ENCODE results near the gene IGFN1. TPM values are rescaled to one million over a fixed set of nuclear protein-coding genes. Genes with fewer than 3 reads are reported as not detected.

IGFN1 gene
- polyA plus RNA-seq, 1 of the 3 experiments (the other 2 are of a cell fraction) = 0.18 TPM

DNA sequence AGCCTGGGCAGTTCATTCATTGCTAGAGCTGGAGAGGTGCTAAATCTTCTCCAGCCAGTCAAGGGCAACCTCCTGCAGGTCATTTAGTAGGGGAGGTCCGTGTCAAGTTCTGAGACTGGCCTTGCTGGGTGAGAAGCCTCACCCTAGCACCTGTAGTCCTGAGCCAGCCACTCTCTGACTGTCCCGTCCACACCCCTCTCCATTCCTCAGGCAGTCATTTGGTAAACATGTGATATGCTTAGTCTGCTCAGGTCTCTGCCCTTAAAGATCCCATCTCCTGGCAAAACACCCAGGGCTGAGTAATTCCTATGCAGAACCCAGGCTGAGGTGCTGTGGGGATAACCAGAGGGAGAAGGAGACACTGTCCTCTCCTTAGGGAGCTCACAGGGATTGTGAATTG, 13.7 kb upstream of the IGFN1 start:
- H3K9me3 ChIP-seq = no peaks in the 10 kb centered on the region
- POLR2A ChIA-PET = no interaction called here
- H3K4me3 ChIP-seq (ENCODE audit: low read depth in 2 of 2, low read length in 1 of 2) = no peak overlapping the region
- no peak for DNase-seq
- no peak overlapping the region for H3K27ac ChIP-seq (ENCODE audit: low read depth in 2 of 2, low read length in 1 of 2)
- H3K9ac ChIP-seq = no peak overlapping the region
- H3K27me3 ChIP-seq (ENCODE audit: insufficient read depth) = no peaks in the 10 kb centered on the region
- TF ChIP-seq, protein P1, sequence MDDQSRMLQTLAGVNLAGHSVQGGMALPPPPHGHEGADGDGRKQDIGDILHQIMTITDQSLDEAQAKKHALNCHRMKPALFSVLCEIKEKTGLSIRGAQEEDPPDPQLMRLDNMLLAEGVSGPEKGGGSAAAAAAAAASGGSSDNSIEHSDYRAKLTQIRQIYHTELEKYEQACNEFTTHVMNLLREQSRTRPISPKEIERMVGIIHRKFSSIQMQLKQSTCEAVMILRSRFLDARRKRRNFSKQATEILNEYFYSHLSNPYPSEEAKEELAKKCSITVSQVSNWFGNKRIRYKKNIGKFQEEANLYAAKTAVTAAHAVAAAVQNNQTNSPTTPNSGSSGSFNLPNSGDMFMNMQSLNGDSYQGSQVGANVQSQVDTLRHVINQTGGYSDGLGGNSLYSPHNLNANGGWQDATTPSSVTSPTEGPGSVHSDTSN (IDR thresholded peaks at IDR 0.05) = no peak
- no peak for TF ChIP-seq TAF1 (IDR thresholded peaks at IDR 0.05; ENCODE audit: borderline replicate concordance, low read depth, low read length)
- TF ChIP-seq RXRA (IDR thresholded peaks at IDR 0.05; ENCODE audit: borderline replicate concordance, low read depth) = no peak
- TF ChIP-seq, protein P2, sequence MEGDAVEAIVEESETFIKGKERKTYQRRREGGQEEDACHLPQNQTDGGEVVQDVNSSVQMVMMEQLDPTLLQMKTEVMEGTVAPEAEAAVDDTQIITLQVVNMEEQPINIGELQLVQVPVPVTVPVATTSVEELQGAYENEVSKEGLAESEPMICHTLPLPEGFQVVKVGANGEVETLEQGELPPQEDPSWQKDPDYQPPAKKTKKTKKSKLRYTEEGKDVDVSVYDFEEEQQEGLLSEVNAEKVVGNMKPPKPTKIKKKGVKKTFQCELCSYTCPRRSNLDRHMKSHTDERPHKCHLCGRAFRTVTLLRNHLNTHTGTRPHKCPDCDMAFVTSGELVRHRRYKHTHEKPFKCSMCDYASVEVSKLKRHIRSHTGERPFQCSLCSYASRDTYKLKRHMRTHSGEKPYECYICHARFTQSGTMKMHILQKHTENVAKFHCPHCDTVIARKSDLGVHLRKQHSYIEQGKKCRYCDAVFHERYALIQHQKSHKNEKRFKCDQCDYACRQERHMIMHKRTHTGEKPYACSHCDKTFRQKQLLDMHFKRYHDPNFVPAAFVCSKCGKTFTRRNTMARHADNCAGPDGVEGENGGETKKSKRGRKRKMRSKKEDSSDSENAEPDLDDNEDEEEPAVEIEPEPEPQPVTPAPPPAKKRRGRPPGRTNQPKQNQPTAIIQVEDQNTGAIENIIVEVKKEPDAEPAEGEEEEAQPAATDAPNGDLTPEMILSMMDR (IDR thresholded peaks at IDR 0.05) = no peak
- TF ChIP-seq, protein P3, sequence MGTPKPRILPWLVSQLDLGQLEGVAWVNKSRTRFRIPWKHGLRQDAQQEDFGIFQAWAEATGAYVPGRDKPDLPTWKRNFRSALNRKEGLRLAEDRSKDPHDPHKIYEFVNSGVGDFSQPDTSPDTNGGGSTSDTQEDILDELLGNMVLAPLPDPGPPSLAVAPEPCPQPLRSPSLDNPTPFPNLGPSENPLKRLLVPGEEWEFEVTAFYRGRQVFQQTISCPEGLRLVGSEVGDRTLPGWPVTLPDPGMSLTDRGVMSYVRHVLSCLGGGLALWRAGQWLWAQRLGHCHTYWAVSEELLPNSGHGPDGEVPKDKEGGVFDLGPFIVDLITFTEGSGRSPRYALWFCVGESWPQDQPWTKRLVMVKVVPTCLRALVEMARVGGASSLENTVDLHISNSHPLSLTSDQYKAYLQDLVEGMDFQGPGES (IDR thresholded peaks at IDR 0.05; ENCODE audit: low read depth, low read length) = no peak
- TF ChIP-seq GABPA (IDR thresholded peaks at IDR 0.05; ENCODE audit: low read depth) = no peak
- no peak for TF ChIP-seq NFIC (IDR thresholded peaks at IDR 0.05; ENCODE audit: borderline replicate concordance)
- TF ChIP-seq EP300 (IDR thresholded peaks at IDR 0.05; ENCODE audit: borderline replicate concordance in 1 of 2, low read depth in 1 of 2, low read length in 1 of 2) = no peak
- no peak for TF ChIP-seq FOSL2 (IDR thresholded peaks at IDR 0.05; ENCODE audit: borderline replicate concordance, low read depth)
- TF ChIP-seq MEF2A (IDR thresholded peaks at IDR 0.05; ENCODE audit: borderline replicate concordance, low read depth) = no peak
- no peak for TF ChIP-seq SIN3A (IDR thresholded peaks at IDR 0.05; ENCODE audit: borderline replicate concordance, low read depth, low read length)
- TF ChIP-seq, protein P4, sequence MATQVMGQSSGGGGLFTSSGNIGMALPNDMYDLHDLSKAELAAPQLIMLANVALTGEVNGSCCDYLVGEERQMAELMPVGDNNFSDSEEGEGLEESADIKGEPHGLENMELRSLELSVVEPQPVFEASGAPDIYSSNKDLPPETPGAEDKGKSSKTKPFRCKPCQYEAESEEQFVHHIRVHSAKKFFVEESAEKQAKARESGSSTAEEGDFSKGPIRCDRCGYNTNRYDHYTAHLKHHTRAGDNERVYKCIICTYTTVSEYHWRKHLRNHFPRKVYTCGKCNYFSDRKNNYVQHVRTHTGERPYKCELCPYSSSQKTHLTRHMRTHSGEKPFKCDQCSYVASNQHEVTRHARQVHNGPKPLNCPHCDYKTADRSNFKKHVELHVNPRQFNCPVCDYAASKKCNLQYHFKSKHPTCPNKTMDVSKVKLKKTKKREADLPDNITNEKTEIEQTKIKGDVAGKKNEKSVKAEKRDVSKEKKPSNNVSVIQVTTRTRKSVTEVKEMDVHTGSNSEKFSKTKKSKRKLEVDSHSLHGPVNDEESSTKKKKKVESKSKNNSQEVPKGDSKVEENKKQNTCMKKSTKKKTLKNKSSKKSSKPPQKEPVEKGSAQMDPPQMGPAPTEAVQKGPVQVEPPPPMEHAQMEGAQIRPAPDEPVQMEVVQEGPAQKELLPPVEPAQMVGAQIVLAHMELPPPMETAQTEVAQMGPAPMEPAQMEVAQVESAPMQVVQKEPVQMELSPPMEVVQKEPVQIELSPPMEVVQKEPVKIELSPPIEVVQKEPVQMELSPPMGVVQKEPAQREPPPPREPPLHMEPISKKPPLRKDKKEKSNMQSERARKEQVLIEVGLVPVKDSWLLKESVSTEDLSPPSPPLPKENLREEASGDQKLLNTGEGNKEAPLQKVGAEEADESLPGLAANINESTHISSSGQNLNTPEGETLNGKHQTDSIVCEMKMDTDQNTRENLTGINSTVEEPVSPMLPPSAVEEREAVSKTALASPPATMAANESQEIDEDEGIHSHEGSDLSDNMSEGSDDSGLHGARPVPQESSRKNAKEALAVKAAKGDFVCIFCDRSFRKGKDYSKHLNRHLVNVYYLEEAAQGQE (IDR thresholded peaks at IDR 0.05; ENCODE audit: low read depth, low read length) = no peak
- no peak for TF ChIP-seq EZH2phosphoT487 (IDR thresholded peaks at IDR 0.05; ENCODE audit: borderline replicate concordance, low read depth)
- TF ChIP-seq FOXJ3 (CRISPR knock-in tag; IDR thresholded peaks at IDR 0.05) = no peak
- no peak for TF ChIP-seq YY1 (IDR thresholded peaks at IDR 0.05; ENCODE audit: low read depth)
- CTCF ChIA-PET = interaction anchor here (1.2 kb wide), 1 partner anchor 9 kb away, joined by 3 read pairs; no protein-coding TSS in a partner anchor
- H3K79me2 ChIP-seq (ENCODE audit: insufficient read depth) = no peaks in the 10 kb centered on the region
- no CpG with 5 or more reads among the region's 2 CpGs for WGBS (ENCODE audit: low lambda C conversion rate)
- H3K9me2 ChIP-seq = no peaks in the 10 kb centered on the region
- no peak overlapping the region for H2AFZ ChIP-seq (ENCODE audit: low read depth)
- H3K4me1 ChIP-seq (ENCODE audit: control insufficient read depth in 1 of 2, insufficient read depth in 2 of 2, low read depth in 1 of 2, low read length in 1 of 2) = no peaks in the 10 kb centered on the region
- H3K36me3 ChIP-seq (replicated peaks in 1 of 2; ENCODE audit: control insufficient read depth in 1 of 2, insufficient read depth in 2 of 2, low read length in 1 of 2) = no peaks in the 10 kb centered on the region
- no peaks in the 10 kb centered on the region for H3F3A ChIP-seq (replicated peaks; ENCODE audit: insufficient read depth)
- no peaks in the 10 kb centered on the region for H4K20me1 ChIP-seq (ENCODE audit: insufficient read depth)
- H3K4me2 ChIP-seq = no peak overlapping the region
